ENCODE data around the gene FLOT2.

Gene FLOT2

DNA sequence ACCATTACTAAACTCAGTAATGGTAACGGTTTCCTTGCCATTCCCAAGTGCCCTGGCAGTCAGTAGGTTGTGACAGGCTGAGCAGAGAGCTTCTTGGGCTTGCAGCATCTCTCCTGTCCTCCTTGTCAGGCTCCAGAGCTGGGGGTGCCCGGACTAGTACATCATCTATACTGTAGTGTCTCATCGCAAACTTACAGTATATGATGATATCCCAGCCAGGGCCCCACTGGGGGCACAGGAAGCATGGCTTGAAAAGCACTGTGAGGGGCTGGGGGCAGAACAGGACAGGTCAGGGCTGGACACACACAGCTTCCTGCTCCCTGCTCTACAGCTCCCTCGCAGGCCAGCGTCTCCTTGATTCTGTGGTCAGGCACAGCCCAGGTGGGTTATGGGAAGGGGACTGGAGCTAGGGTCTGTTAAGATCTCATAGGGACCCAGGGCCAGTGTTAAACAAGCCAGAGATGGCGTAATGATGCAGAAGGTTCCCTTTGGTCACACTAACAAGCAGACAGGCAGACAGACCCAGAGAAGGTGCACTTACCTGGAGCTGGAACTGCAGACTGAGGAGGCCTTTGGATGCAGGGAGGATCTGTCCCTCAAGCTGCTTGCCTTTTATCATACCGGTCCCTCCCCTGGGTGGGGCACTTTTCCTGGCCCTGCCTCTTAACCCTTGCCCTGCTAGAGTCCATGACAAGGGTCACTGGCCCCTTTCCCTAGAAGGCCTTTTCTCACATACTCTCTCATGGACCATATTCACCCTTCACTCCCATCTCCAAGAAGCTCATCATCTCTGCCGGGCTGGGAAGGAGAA lies 35.9 kb downstream of the FLOT2 start:
- DNase-seq (ENCODE audit: low read depth) = no peak
- no peak overlapping the region for H3K4me3 ChIP-seq (ENCODE audit: low read depth, low read length)
- TF ChIP-seq, protein P1, sequence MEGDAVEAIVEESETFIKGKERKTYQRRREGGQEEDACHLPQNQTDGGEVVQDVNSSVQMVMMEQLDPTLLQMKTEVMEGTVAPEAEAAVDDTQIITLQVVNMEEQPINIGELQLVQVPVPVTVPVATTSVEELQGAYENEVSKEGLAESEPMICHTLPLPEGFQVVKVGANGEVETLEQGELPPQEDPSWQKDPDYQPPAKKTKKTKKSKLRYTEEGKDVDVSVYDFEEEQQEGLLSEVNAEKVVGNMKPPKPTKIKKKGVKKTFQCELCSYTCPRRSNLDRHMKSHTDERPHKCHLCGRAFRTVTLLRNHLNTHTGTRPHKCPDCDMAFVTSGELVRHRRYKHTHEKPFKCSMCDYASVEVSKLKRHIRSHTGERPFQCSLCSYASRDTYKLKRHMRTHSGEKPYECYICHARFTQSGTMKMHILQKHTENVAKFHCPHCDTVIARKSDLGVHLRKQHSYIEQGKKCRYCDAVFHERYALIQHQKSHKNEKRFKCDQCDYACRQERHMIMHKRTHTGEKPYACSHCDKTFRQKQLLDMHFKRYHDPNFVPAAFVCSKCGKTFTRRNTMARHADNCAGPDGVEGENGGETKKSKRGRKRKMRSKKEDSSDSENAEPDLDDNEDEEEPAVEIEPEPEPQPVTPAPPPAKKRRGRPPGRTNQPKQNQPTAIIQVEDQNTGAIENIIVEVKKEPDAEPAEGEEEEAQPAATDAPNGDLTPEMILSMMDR (IDR thresholded peaks at IDR 0.05; ENCODE audit: insufficient read depth, low read depth, low read length, missing control alignments) = no peak

DNA sequence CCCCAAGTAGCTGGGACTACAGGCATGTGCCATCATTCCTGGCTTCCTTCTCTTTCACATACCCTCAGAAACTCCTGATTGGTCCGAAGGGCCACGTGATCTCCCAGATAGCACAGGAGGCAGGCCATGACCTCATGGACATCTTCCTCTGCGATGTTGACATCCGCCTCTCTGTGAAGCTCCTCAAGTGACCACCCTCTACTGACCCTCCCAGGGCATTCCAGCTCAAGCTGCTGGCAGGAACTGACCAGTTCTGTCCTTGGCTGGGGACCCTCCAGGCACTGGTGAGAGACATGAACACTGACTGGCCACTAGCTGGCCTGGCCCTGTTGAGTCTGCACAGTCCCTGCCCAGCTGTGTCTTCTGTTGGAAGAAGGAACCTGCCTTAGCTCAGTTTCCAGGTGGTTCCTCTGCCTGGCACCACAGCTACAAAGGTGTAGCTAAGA lies 37.1 kb downstream of the FLOT2 start:
- no peak for DNase-seq (ENCODE audit: low read depth)
- TF ChIP-seq, protein P1 (IDR thresholded peaks at IDR 0.05; ENCODE audit: insufficient read depth, low read depth, low read length, missing control alignments) = no peak
- H3K4me3 ChIP-seq (ENCODE audit: low read depth, low read length) = no peak overlapping the region

DNA sequence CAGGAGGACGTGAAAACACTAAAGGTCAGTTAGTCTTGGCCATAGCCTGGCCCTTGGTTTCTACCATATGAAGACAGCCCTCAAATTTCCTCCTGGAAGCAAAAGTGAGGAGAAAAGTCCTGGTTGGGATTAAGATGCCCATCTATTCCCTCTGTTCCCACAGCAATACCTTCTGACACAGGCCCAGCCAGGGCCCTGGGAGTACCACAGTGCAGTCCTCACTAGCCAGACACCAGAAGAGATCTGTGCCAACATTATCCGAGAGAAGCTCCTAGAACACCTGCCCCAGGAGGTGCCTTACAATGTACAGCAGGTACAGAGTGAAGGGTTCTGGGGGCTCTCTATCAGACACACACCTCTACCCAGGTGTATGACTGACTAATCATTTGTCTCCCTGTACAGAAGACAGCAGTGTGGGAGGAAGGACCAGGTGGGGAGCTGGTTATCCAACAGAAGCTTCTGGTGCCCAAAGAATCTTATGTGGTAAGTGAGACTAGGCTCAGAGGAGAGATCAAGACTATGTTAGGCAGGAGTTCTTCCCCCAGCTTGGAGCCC lies 38.7 kb downstream of the FLOT2 start:
- DNase-seq (ENCODE audit: low read depth) = no peak
- H3K4me3 ChIP-seq (ENCODE audit: low read depth, low read length) = no peak overlapping the region
- TF ChIP-seq, protein P1 (IDR thresholded peaks at IDR 0.05; ENCODE audit: insufficient read depth, low read depth, low read length, missing control alignments) = no peak

DNA sequence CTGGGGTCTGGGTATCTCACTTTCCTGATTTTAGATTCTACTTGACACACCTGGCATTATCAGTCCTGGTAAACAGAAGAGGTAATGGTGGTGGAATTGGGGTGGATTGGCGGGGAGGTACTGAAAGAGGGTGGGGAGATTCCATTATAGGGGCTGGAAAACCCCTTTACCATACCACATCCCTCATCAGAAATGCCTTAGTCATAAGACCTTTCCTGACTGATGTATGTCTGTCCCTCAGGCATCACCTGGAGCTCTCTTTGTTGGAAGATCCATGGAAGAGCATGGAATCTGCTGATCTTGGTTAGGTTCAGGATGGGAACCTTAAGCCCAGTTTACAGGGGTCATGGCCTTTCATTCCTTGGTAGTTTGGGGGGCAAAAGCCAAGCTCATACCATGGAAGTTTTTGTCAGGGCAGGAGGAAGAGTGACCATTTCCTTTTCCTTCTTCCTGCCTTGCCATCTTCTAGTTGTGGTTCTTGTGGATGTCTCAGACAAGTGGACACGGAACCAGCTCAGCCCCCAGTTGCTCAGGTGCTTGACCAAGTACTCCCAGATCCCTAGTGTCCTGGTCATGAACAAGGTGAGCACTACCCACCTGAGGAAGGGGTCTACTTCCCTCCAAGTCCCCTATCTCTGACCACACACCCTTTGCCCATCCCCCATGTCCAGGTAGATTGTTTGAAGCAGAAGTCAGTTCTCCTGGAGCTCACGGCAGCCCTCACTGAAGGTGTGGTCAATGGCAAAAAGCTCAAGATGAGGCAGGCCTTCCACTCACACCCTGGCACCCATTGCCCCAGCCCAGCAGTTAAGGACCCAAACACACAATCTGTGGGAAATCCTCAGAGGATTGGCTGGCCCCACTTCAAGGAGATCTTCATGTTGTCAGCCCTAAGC lies 39.4 kb downstream of the FLOT2 start:
- DNase-seq (ENCODE audit: low read depth) = peak; percentile 43
- TF ChIP-seq, protein P1 (IDR thresholded peaks at IDR 0.05; ENCODE audit: insufficient read depth, low read depth, low read length, missing control alignments) = no peak
- no peak overlapping the region for H3K4me3 ChIP-seq (ENCODE audit: low read depth, low read length)

DNA sequence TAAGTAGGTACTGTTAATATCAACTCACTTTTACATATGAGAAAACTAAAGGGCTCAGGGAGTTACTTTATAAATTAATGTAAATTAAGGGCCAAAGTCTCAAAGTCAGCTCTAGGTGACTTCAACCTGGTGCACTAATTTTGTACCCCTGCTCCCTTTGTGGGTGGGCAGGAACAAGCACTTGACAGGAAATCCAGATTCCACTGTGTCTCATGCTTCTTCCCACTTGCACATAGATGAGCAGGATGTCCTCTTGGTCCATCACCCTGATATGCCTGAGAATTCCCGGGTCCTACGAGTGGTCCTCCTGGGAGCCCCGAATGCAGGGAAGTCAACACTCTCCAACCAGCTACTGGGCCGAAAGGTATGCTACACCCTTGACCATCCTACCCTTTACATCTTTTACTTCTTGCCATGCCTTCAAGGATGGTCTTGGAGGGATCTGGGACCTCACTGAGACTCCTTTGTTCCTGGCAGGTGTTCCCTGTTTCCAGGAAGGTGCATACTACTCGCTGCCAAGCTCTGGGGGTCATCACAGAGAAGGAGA lies 41.4 kb downstream of the FLOT2 start:
- no peak overlapping the region; the same call in 1 of the 2 replicates for H3K4me3 ChIP-seq (ENCODE audit: low read depth, low read length)
- no peak for DNase-seq (ENCODE audit: low read depth)
- TF ChIP-seq, protein P1 (IDR thresholded peaks at IDR 0.05; ENCODE audit: insufficient read depth, low read depth, low read length, missing control alignments) = no peak

DNA sequence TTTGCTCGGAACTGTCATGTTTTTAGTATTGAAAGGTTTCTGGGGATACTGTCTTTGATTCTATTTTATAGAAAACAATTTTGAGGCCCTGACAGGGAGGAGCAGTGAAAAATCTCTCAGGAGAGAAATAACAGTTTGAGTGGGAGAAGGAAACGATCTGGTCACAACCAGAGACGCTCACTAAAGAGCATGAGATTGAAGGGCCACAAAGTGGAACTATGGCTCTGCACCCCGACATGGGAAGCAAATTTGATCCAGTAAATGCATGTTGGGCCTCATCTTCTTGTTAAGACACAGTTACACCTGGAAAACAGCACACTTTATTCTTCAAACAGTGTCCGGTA lies 42.2 kb downstream of the FLOT2 start:
- H3K4me3 ChIP-seq (ENCODE audit: low read depth, low read length) = peak overlapping the region; percentile 81
- TF ChIP-seq, protein P1 (IDR thresholded peaks at IDR 0.05; ENCODE audit: insufficient read depth, low read depth, low read length, missing control alignments) = no peak
- DNase-seq (ENCODE audit: low read depth) = no peak
